ENCODE measurements around the gene CRADD.

GRCh38 chr12:93677195-93678064 is at the start of gene CRADD:
- TF ChIP-seq CTCF (tag by site-specific recombination; IDR thresholded peaks at IDR 0.05): no peak
- no peak for TF ChIP-seq ZSCAN5A (tag by site-specific recombination; IDR thresholded peaks at IDR 0.05)
- peak; percentile 94 for TF ChIP-seq PRDM10 (tag by site-specific recombination; IDR thresholded peaks at IDR 0.05)
- no peak for TF ChIP-seq ZNF112 (tag by site-specific recombination; IDR thresholded peaks at IDR 0.05)
- no peak for TF ChIP-seq REST (tag by site-specific recombination; IDR thresholded peaks at IDR 0.05)
- TF ChIP-seq ZNF530 (tag by site-specific recombination; IDR thresholded peaks at IDR 0.05; ENCODE audit: low read depth): no peak
- TF ChIP-seq ZNF623 (tag by site-specific recombination; IDR thresholded peaks at IDR 0.05): peak; percentile 10; the same call in 1 of the 2 replicates
- no peak for TF ChIP-seq ZNF707 (tag by site-specific recombination; IDR thresholded peaks at IDR 0.05)
- TF ChIP-seq ZBTB26 (tag by site-specific recombination; optimal IDR thresholded peaks at IDR 0.05): peak; percentile 36

Data from HEK293 (cell line).